Skeletal muscle satellite cell (primary cell): ENCODE measurements around the gene TIGD4.

Experiments used
- H3K27me3 ChIP-seq: 2 replicates; pipeline ENCODE4 v1.7.0; 2013; ENCODE audit warnings: low read length; ENCODE audit not compliant: control insufficient read depth, insufficient read depth
- H3K36me3 ChIP-seq: 2 replicates; pipeline ENCODE4 v1.7.0; 2013; ENCODE audit warnings: mild to moderate bottlenecking, control low read depth, low read length; ENCODE audit not compliant: insufficient read depth
- H3K4me1 ChIP-seq: 2 replicates; pipeline ENCODE4 v1.7.0; 2013; ENCODE audit warnings: low read length; ENCODE audit not compliant: control insufficient read depth, insufficient read depth
- H3K4me2 ChIP-seq: 2 replicates; pipeline ENCODE4 v1.7.0; 2013; ENCODE audit warnings: mild to moderate bottlenecking, low read length
- H3K4me3 ChIP-seq: 2 replicates; pipeline ENCODE4 v1.7.0; 2013; ENCODE audit warnings: low read length
- H3K9ac ChIP-seq: 2 replicates; pipeline ENCODE4 v1.7.0; 2013; ENCODE audit warnings: mild to moderate bottlenecking, low read depth, low read length, moderate library complexity
- H3K9me3 ChIP-seq: replicated peaks from 2 replicates; pipeline ENCODE4 v1.7.0; 2013; ENCODE audit warnings: mild to moderate bottlenecking, control low read depth, low read length

TIGD4 gene

GRCh38 chr4:152735906-152736305 is 43.6 kb downstream of the TIGD4 start:
- no peaks in the 10 kb centered on the region for H3K9me3 ChIP-seq
- H3K4me3 ChIP-seq = no peak overlapping the region
- peaks cover 20% of the 10 kb centered on the region for H3K27me3 ChIP-seq
- no peak overlapping the region for H3K4me2 ChIP-seq
- H3K4me1 ChIP-seq = no peaks in the 10 kb centered on the region
- no peak overlapping the region for H3K9ac ChIP-seq
- H3K36me3 ChIP-seq = no peaks in the 10 kb centered on the region

- Histone ChIP-seq H3K27me3 (peaks cover 20% of the 10 kb centered on the region), H3K36me3 (no peaks in the 10 kb centered on the region), H3K4me1 (no peaks in the 10 kb centered on the region), H3K9ac (no peak overlapping the region), H3K4me3 (no peak overlapping the region), H3K4me2 (no peak overlapping the region), H3K9me3 (no peaks in the 10 kb centered on the region)
Observed at GRCh38 chr4:152735396-152735859, 44.1 kb downstream of the TIGD4 start.

GRCh38 chr4:152734699-152735050 is 44.9 kb downstream of the TIGD4 start:
- no peaks in the 10 kb centered on the region for H3K9me3 ChIP-seq
- no peak overlapping the region for H3K4me2 ChIP-seq
- H3K4me3 ChIP-seq = no peak overlapping the region
- no peak overlapping the region for H3K9ac ChIP-seq
- peaks cover 20% of the 10 kb centered on the region for H3K27me3 ChIP-seq
- H3K4me1 ChIP-seq = no peaks in the 10 kb centered on the region
- no peaks in the 10 kb centered on the region for H3K36me3 ChIP-seq

DNA sequence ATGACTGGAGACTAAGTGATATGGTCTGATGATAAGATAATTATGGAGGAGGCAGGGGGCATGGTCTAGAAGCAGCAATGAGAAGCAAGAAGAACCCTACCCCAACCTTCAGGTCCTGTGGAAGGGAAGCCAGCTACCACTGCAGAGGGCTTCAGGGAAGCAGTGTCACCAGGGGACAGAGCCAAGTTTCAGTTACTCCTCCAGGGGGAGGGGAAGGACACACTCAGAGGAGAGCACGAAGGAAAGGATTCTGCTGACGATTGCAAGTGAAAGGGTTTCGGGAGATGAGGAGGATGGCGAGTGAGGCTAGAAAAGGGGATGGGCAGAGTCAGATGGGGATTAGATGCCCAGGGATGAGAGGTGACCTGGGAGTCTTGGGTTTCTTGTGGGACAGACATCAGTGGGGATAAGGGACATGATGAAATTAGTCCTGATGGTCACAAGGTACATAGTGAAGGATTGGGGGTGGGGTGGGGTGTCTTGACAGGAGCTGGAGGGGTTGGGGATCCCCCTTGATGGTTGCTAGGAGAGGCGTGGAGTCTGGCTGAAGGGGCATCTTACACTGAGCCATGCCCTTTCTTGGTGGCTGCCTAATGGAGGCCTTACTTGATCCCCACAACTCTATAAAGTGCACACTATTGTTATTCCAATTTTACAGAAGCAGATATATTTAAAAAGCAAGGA is 45.4 kb downstream of the TIGD4 start:
- no peaks in the 10 kb centered on the region for H3K36me3 ChIP-seq
- no peak overlapping the region for H3K9ac ChIP-seq
- no peak overlapping the region for H3K4me2 ChIP-seq
- no peaks in the 10 kb centered on the region for H3K9me3 ChIP-seq
- peaks cover 20% of the 10 kb centered on the region for H3K27me3 ChIP-seq
- H3K4me1 ChIP-seq = no peaks in the 10 kb centered on the region
- no peak overlapping the region for H3K4me3 ChIP-seq

GRCh38 chr4:152731997-152732396 is 47.5 kb downstream of the TIGD4 start:
- no peaks in the 10 kb centered on the region for H3K4me1 ChIP-seq
- no peaks in the 10 kb centered on the region for H3K36me3 ChIP-seq
- H3K27me3 ChIP-seq = peaks cover 25% of the 10 kb centered on the region
- H3K4me2 ChIP-seq = no peak overlapping the region
- H3K9ac ChIP-seq = no peak overlapping the region
- no peaks in the 10 kb centered on the region for H3K9me3 ChIP-seq
- no peak overlapping the region for H3K4me3 ChIP-seq

- Histone ChIP-seq H3K4me1 (no peaks in the 10 kb centered on the region), H3K9ac (no peak overlapping the region), H3K4me3 (no peak overlapping the region), H3K27me3 (peaks cover 18% of the 10 kb centered on the region), H3K4me2 (no peak overlapping the region), H3K9me3 (no peaks in the 10 kb centered on the region), H3K36me3 (no peaks in the 10 kb centered on the region)
Observed at GRCh38 chr4:152729466-152729865, 50.1 kb downstream of the TIGD4 start.

- Histone ChIP-seq H3K9ac (no peak overlapping the region), H3K4me1 (no peaks in the 10 kb centered on the region), H3K36me3 (no peaks in the 10 kb centered on the region), H3K27me3 (peaks cover 18% of the 10 kb centered on the region), H3K9me3 (no peaks in the 10 kb centered on the region), H3K4me2 (no peak overlapping the region), H3K4me3 (no peak overlapping the region)
Observed at GRCh38 chr4:152728343-152728742, 51.2 kb downstream of the TIGD4 start.

DNA sequence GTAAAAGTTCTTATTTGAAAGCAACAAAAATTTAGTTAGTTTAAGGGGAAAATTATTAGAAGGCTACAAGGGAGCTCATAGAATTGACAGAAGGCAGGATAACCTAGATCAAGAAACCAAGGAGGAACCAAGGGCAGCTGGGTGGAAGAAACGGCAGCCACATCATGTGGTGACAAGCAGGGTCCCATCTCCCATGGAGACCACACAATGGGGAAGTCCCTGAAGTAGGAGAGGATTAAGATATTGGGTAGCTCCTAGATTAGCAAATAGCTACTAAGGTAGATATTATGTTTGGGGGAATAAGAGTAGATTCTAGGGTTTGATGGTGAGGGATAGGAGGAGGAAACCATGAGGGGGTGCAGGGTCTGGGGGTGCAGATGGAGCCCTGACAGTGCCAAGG is 51.7 kb downstream of the TIGD4 start:
- Histone ChIP-seq H3K4me2 (no peak overlapping the region), H3K9ac (no peak overlapping the region), H3K4me1 (no peaks in the 10 kb centered on the region), H3K9me3 (no peaks in the 10 kb centered on the region), H3K36me3 (no peaks in the 10 kb centered on the region), H3K4me3 (no peak overlapping the region), H3K27me3 (peaks cover 18% of the 10 kb centered on the region)

GRCh38 chr4:152724494-152724893 is 55.0 kb downstream of the TIGD4 start:
- no peaks in the 10 kb centered on the region for H3K36me3 ChIP-seq
- no peak overlapping the region for H3K4me3 ChIP-seq
- no peaks in the 10 kb centered on the region for H3K4me1 ChIP-seq
- H3K9ac ChIP-seq = no peak overlapping the region
- peaks cover 24% of the 10 kb centered on the region for H3K27me3 ChIP-seq
- no peaks in the 10 kb centered on the region for H3K9me3 ChIP-seq
- H3K4me2 ChIP-seq = no peak overlapping the region

GRCh38 chr4:152723236-152723635 is 56.3 kb downstream of the TIGD4 start:
- Histone ChIP-seq H3K4me3 (no peak overlapping the region), H3K36me3 (no peaks in the 10 kb centered on the region), H3K9ac (no peak overlapping the region), H3K4me2 (no peak overlapping the region), H3K27me3 (peaks cover 26% of the 10 kb centered on the region), H3K9me3 (no peaks in the 10 kb centered on the region), H3K4me1 (no peaks in the 10 kb centered on the region)

- Histone ChIP-seq H3K4me2 (peak overlapping the region; percentile 29), H3K4me3 (no peak overlapping the region), H3K27me3 (peaks cover 18% of the 10 kb centered on the region), H3K4me1 (no peaks in the 10 kb centered on the region), H3K9ac (no peak overlapping the region), H3K36me3 (no peaks in the 10 kb centered on the region), H3K9me3 (no peaks in the 10 kb centered on the region)
Observed at GRCh38 chr4:152719801-152720556, 59.6 kb downstream of the TIGD4 start.
